RPMI8226 (cell line): ENCODE results near the gene SLC13A2.
"Not testable (repeated sequence)": the region's sequence is repeated elsewhere in the genome, so short reads cannot be mapped to it uniquely, and the experiment has no call there.

Experiments used
- DNase-seq: peaks from one replicate; pipeline ENCODE4 v3.0.0-alpha.2; 2015

SLC13A2 gene

GRCh38 chr17:28518578-28518977 lies 45.1 kb downstream of the SLC13A2 start:
- no peak for DNase-seq

DNA sequence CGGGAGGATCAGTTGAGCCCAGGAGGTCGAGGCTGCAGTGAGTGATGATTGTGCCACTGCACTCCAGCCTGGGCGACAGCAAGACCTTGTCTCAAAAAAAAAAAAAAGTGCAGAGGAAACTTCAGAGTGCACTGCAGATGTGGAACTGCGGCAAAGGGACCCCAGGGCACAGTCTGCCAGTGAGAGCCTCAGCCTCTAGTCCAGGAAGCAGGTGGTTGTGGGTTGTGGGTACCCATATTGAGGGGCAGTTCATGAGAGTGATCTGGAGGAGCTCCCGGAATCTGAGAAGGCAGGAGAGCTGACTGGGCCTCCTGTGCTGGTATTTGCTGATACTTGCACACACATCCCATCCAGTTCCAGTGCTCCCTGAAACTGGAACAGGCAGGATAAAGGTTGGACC lies 45.8 kb downstream of the SLC13A2 start:
- DNase-seq, result no peak

GRCh38 chr17:28520687-28521086 lies 47.2 kb downstream of the SLC13A2 start:
- DNase-seq, result no peak

DNA sequence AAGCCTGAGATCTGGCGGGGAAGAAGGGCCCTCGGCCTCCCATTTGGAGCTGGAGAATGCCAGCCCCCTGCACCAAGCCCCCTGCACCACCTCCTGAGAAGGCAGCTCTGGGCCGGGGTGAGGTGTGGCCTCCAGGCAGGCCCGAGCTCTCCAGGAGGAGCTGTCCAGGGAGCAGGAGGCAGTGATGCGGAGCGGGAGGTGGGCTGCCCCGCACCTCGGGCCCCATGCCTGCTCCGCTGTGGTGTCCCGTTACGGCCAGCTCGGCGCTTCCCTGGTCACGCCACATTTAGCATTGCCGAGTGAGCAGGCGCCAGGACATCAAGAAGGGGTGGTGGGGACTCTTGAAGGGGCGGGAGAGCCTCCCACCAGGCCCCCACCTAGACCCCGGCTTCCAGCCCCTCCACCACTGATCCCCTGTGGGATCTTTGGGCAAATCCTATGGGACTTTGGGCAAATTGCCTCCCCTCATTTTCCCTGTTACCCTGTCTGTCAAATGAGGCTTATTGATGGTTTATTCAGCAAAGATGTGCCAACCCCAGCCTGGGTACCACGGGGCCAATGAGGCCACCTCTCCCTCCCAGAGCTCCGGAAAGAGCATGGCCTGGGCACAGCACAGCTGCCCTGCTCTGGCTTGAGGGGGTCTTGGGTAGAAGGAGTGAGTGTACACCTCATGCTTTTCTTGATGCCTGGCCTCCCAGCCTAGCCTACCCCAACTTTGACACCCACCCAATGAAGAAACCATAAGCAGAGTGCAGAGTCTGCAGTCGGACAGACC lies 48.1 kb downstream of the SLC13A2 start:
- no peak for DNase-seq

GRCh38 chr17:28522281-28522680 lies 48.8 kb downstream of the SLC13A2 start:
- DNase-seq, result not testable (repeated sequence)

DNA sequence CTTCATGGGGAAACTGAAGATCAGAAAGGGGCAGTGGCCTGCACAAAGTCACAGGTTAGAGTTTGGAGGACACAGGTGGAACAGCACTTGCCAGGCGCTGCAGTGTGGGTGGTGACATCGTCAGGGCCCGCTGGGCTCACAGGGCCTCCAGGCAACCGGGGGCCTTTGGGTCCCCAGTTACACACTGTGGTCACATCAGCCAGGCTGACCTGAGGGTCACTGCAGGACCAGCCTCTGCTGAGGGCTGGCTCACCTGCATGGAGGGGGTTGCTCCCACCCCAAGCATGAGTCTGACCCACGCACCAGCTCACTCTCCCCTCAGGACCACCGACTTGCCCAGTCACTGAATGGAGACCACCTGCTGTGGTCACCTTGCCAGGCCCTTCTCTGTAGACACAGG lies 49.7 kb downstream of the SLC13A2 start:
- no peak for DNase-seq

DNA sequence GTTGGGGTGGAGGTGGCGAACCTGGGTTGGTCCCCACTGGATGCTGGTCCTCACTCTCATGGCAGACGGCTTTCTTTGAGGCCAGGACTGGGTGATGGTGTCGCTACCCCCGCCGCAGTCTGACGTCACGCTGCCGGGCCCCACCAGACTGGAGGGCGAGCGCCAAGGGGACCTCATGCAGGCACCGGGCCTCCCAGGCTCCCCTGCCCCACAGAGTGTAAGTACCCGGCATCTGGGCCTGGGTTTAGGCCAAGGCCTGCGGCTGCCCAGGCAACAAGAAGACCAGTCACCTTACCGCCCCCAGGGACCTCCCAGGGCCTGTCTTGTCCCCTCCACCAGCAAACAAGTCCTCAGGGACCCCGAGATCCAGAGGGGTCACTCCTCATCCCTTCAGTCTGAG lies 50.4 kb downstream of the SLC13A2 start:
- no peak for DNase-seq

DNA sequence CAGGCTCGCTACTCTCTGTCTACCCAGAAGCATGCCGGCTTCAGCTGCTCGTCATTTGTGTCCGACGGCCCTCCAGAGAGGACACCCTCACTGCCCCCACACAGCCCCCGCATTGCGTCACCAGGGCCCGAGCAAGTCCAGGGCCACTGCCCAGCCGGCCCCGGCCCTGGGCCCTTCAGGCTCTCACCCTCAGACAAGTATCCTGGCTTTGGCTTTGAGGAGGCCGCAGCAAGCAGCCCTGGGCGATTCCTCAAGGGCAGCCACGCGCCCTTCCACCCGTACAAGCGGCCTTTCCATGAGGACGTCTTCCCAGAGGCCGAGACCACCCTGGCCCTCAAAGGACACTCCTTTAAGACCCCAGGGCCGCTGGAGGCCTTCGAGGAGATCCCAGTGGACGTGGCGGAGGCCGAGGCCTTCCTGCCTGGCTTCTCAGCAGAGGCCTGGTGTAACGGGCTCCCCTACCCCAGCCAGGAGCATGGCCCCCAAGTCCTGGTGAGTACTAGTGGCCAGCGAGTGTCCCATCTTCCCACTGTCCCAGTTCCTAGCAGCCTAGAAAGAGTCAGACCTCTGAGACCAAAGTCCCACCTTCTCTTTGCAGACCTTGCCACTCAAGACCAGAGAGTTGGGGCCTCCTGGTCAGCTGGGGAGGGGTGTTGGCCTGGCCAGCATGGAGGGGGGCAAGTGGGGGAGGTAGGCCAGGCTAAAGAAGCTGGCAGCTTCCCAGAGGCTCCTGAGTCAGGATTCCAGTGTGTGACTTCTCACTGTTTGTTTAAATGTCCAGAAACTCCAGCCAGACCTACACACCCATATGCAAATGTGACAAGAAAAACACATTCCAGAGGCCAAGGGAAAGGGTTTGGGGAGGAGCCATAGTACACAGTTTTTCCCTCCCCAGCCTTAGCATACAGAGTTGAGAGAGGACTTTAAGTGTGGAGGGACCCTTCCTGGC lies 51.3 kb downstream of the SLC13A2 start:
- DNase-seq, result no peak

DNA sequence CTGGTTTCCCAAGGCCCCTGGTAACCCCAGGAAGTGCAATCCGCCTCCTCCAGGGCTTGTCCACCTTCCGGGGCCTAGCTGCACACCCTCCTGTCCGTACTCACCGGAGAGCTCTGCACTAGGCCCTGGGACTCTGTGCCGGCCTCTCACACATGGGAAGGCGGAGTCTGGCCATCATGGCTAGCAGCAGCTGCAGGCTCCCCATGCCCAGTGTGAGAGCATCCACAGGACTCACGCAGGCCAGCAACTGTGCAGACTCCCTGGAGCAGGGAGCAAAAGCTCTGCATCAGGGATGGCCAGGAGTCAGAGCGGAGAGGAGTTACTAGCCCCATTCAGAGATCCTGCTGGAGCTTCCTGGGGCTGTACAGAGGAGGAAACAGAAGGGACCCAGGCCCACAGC lies 52.9 kb downstream of the SLC13A2 start:
- DNase-seq, result no peak

DNA sequence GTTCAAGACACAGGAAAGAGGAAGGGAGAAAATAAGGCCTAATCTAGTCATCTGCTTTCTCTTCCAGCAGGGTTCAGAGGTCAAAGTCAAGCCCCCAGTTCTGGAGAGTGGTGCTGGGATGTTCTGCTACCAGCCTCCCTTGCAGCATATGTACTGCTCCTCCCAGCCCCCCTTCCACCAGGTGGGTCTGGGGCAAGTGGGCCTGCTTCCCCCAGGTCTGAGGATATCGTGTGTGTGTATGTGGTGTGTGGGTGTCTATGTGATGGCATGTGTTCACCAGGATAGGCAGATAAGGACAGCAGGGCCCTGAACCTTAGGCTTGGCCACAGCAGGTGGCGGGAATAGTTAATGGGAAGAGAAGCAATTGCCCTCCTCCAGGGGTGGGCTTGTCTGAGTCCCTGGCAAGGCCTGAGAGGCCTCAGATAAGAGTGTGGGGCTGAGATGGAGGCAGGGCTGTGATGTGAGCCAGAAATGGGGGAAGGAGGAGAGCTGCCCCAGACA lies 53.8 kb downstream of the SLC13A2 start:
- DNase-seq, result no peak

GRCh38 chr17:28527859-28528258 lies 54.4 kb downstream of the SLC13A2 start:
- DNase-seq, result no peak

DNA sequence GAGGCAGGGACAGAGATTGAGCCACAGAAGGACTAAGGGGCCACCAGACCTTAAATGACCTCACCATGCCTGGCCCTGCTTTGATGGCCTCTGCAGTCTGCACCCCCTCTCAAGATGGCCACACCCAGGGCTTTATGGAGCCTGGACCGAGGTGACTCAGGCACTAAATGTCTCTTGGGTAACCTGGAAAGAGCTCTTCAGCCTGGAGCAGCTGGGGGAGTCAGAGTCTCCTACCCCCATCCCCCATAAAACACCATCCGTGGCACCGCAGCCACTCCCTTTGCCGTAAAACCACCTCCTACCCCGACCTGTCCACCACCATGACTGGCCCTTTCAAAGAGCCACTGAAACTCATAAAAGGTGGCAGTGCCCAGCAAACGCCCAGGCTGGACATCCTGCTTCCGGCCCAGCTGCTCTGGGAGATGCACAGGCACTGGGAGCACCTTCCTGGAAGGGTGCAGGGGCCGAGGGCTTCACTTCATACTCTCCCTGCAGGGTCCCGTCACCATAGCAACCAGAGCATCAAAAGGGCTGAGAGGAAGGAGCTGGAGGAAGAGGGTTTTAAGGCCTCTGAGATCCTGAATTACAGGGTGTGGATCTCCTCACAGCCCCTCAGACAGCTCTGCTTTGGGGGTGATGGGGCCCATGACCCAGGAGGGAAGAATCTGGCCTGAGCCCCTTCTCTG lies 55.0 kb downstream of the SLC13A2 start:
- DNase-seq, result no peak

GRCh38 chr17:28529013-28529400 lies 55.6 kb downstream of the SLC13A2 start:
- DNase-seq, result no peak

DNA sequence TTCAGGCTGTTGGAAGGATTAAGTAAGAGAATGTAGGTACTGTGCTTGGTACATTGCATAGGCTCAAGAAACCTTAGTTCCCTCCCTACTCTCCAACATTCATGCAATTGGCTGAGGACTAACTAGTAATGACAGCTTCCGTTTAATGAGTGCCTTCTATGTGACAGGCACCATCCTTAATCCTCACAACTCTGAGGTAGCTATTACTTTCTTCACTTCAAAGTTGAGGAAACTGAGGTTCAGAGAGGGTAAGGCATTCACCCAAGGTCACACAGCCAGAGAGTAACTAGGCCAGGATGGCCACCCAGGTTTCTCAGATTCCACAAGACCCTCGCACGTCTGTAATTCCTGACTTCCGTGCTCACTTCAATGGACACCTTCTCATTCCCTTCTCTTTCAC lies 56.8 kb downstream of the SLC13A2 start:
- DNase-seq, result no peak

DNA sequence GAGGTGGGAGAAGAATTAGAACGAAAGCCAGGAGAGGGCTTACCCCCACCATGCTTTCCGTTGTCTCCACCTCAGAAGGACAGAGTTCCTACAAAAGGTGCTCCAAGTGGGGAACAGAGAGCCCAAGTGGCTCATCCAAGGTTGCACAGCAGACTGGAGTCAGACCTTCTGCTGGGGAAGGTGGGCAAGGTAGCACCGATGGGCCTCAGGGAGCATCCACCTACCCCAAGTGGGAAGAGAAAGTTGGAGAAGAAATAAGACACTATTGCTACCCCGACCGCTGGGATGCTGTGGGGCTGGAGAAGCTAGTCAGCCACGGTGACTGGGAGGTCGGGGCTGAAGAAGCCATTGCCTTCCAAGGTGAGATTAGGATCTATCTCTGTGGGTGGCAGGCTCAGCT lies 57.5 kb downstream of the SLC13A2 start:
- DNase-seq, result no peak

DNA sequence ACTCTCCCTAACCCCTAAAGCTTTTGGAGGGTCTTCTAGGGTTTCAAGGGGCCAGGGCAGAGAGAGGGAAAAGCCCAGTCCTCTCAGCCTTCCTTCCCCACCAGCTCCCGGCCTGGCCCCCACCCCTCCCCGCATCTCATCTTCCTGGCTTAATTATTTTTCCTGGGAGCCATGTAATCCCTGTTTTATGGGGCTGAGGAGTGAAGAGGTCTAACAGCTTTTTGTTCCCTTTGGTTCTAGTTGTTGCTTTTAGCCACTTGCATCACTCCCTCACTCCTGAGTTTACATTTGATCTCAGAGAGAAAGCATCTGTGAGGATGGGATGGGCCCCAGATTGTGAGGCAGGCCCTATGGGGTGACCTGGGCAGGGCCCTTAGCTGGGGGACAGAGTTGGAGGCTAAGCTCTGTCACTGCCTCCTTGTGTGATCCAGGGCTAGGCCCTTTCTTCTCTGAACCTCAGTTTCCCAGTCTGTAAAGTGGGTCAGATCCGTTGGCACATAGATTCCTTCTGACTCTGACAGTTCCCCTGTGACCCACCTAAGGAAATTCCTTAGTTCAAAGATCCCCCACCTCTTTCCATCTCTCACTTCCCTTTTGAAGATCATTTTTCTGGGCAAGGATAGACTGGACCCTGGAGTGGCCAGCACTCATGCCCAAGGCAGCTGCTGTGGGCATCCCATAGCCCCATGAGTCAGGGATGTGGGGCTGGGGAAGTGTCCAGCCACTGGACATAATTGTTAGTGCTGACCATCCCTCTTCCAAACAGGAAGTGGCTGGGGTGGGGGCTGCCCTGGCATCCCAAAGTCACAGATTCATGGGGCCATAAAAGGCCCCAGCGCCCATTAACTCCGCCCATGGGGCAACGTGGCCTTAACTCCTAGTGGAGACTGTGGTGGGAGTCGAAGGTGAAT lies 58.9 kb downstream of the SLC13A2 start:
- DNase-seq, result no peak

- DNase-seq, result no peak
Observed at GRCh38 chr17:28533091-28533807, 59.8 kb downstream of the SLC13A2 start.

- no peak for DNase-seq
Observed at GRCh38 chr17:28534740-28535375, 61.4 kb downstream of the SLC13A2 start.

DNA sequence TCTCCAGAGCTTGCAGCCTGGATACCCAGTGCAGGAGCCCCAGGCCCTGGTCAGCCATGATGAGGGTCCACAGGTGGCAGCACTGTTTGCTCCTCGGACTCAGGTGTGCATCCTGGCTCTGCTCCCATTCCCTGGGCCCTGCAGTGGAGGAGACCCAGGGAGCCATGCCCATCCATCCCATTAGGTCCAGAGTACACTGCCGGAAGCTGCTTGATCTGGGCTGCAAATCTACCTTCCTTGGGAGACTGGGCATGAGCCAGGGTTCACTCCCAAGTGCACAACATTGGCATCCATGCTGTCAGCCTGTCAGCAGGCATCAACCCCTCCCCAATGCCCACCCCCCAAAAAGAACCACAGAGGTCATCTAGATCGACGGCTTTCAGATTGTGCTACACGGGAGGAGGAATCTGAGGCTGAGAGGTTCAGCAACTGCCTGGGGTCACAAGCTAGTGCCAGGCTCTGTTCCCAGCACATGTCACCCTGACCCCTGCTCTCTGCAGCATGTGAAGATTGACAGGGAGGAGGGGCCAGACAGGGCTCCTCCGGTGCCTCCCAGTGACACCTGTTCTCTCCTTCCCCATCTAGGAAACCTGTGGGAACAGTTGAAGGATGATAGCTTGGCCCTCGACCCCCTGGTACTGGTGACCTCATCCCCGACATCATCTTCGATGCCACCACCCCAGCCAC lies 63.2 kb downstream of the SLC13A2 start:
- DNase-seq, result no peak

DNA sequence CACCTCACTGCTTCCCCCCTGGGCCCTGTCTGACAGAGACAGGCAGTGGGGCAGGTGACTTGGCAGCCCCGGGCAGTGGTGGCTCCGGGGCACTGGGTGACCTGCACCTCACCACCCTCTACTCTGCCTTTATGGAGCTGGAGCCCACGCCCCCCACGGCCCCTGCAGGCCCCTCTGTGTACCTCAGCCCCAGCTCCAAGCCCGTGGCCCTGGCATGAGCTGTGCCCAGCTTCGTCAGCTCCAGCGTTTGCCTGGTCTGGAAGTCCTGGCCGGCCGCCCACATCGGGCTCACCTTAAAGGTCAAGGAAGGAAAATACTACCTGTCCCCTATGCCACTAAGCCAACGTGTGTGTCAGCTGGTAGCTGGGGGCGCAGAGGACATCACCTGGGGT lies 63.8 kb downstream of the SLC13A2 start:
- DNase-seq, result no peak
